ENCODE measurements around the gene NFIC.
A peak's percentile ranks its signal among the peaks of the same experiment; 100 is the strongest.

Gene NFIC

DNA sequence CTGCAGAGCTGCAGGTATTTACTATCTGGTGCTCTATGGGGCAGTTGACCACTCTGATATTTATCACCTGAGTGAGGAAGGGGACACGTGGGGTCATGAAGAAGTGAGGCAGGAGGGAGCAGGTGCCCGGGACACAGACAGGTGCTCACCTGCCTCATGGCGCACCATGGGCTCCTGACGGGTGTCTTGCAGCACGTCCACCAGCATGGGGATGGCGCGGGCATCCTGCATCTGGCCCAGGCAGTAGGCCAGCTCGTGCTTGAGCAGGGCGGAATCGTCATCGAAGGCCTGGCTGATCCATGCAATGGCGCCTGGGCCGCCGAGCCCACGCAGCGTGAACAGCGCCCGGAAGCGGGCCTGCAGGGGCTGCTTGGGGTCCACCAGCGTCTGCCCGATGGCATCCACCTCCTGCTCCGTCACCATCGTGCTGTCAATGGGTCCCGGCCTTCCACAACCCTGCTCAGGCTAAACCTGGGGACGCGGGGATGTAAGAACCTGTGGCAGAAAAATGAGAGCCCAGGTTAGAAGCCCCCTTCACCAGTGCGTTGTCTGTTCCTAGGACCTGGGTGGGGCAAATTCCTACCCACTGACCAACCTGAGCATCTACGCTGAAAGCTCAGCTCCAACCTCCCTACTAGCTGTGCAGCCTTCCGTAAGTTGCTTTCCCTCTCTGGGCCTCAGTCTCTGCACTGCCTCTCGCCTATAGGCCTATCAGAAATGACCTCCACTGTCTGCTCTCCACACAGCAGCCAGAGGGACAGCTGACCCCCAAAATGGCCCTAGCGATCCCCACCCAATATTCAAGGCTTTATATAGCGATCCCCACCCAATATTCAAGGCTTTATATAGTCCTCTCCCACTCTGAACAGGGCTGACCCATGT, 130.2 kb downstream of the NFIC start:
- DNase-seq (ENCODE audit: low spot score) (no peak), ATAC-seq (ENCODE audit: low read depth) (no peak)
- H3K4me1 ChIP-seq (ENCODE audit: insufficient read depth, poor library complexity, severe bottlenecking), result peaks cover 7% of the 10 kb centered on the region
- H3K9me3 ChIP-seq (ENCODE audit: severe bottlenecking), result no peaks in the 10 kb centered on the region
- no peak overlapping the region for H3K4me3 ChIP-seq (ENCODE audit: severe bottlenecking)
- H3K27ac ChIP-seq (ENCODE audit: poor library complexity, severe bottlenecking), result no peak overlapping the region
- H3K27me3 ChIP-seq (ENCODE audit: insufficient read depth, poor library complexity, severe bottlenecking), result no peaks in the 10 kb centered on the region
- no peak for TF ChIP-seq CTCF (IDR thresholded peaks at IDR 0.05; ENCODE audit: poor library complexity, severe bottlenecking)
- H3K36me3 ChIP-seq (ENCODE audit: low read depth), result peaks cover 24% of the 10 kb centered on the region

- Histone ChIP-seq H3K36me3 (ENCODE audit: low read depth) (peaks cover 24% of the 10 kb centered on the region), H3K4me1 (ENCODE audit: insufficient read depth, poor library complexity, severe bottlenecking) (peaks cover 7% of the 10 kb centered on the region)
- no peak for ATAC-seq (ENCODE audit: low read depth)
Observed at GRCh38 chr19:3497757-3498520, 131.6 kb downstream of the NFIC start.

DNA sequence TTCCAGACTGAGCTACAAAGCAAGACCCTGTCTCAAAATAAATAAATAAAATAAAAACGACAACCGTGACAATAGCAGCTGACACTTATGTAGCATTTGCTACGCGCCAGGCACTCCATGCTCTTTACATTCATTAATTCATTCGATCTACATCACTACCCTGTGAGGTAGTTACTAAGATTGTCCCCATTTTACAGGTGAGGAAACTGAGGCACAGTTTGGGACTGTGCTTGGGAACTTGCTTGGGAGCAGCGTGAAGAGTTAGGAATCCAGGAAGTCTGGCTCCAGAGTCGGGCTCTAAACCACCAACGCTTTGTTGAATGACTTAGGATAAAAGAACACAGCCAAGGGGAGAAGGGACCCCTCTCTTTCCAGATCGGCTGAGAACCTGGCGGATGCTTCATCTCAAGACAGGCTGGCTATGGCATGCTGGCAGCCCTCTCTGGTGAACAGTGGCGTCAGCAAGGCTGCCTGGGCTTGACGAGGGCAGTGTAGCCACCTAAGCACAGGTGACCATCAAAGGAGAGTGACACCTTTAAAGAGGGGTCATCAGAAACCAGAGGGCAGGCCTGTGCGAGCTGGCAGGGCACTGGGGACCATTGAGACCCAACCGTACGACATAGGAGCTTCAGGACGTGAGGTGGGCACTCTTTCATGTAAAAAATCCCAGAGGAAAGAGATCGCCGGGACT, 133.5 kb downstream of the NFIC start:
- peak; percentile 6; the same call in 1 of the 3 replicates for ATAC-seq (ENCODE audit: low read depth)
- no peak for DNase-seq (ENCODE audit: low spot score)
- no peak for TF ChIP-seq CTCF (IDR thresholded peaks at IDR 0.05; ENCODE audit: poor library complexity, severe bottlenecking)
- peaks cover 7% of the 10 kb centered on the region for H3K4me1 ChIP-seq (ENCODE audit: insufficient read depth, poor library complexity, severe bottlenecking)
- peaks cover 17% of the 10 kb centered on the region for H3K36me3 ChIP-seq (ENCODE audit: low read depth)
- H3K4me3 ChIP-seq (ENCODE audit: severe bottlenecking), result peak overlapping the region; percentile 72
- no peaks in the 10 kb centered on the region for H3K27me3 ChIP-seq (ENCODE audit: insufficient read depth, poor library complexity, severe bottlenecking)
- H3K9me3 ChIP-seq (ENCODE audit: severe bottlenecking), result no peaks in the 10 kb centered on the region
- peak overlapping the region; percentile 61 for H3K27ac ChIP-seq (ENCODE audit: poor library complexity, severe bottlenecking)

More at GRCh38 chr19:3497757-3498520, 131.6 kb downstream of the NFIC start:
- H3K27ac ChIP-seq (ENCODE audit: poor library complexity, severe bottlenecking), result no peak overlapping the region
- H3K27me3 ChIP-seq (ENCODE audit: insufficient read depth, poor library complexity, severe bottlenecking), result no peaks in the 10 kb centered on the region
- DNase-seq (ENCODE audit: low spot score), result no peak
- H3K4me3 ChIP-seq (ENCODE audit: severe bottlenecking), result no peak overlapping the region
- no peak for TF ChIP-seq CTCF (IDR thresholded peaks at IDR 0.05; ENCODE audit: poor library complexity, severe bottlenecking)
- H3K9me3 ChIP-seq (ENCODE audit: severe bottlenecking), result no peaks in the 10 kb centered on the region

DNA sequence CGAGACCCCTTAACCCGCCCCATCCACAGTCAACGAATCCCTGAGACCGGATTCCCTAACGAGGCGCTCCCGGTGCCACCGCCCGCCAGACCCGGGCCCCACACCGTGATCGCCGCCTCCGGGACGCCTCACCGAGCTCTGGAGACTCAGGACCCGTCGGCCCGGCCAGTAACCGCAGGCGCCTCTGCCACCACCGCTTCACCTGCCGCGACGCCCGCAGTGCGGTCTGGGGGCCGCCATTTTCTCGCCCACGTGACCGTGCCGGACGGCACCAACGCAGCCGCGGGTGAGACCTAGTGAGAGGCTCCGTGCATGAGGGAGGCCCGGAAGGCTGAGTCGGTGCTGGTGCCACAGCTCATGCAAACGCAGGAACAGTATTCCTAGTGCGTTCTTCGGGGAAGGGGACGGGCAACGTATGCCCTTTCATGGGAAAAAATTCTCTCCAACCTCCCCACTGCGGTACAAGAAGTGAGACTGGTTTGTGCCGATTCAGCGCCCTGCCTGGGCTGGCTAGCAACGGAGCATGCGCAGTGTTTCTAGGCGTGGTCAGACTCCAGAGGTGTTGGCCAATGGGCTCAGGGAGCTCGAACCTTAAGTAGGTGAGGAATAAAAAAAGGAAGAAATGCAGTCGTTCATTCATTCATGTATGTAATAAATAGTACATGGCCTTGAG, 134.2 kb downstream of the NFIC start, which contains the start of gene DOHH:
Gene DOHH (minus strand): TSS at position 246 of the 673 bp plus-strand sequence. CDS start 3,860 bp downstream, outside the sequence.
- no peak for TF ChIP-seq CTCF (IDR thresholded peaks at IDR 0.05; ENCODE audit: poor library complexity, severe bottlenecking)
- peak; percentile 88 for ATAC-seq (ENCODE audit: low read depth)
- Histone ChIP-seq H3K36me3 (ENCODE audit: low read depth) (peaks cover 11% of the 10 kb centered on the region), H3K4me3 (ENCODE audit: severe bottlenecking) (peak within 1 kb of the TSS; percentile 72), H3K4me1 (ENCODE audit: insufficient read depth, poor library complexity, severe bottlenecking) (peaks cover 7% of the 10 kb centered on the region), H3K27me3 (ENCODE audit: insufficient read depth, poor library complexity, severe bottlenecking) (no peaks in the 10 kb centered on the region), H3K27ac (ENCODE audit: poor library complexity, severe bottlenecking) (peak within 1 kb of the TSS; percentile 61), H3K9me3 (ENCODE audit: severe bottlenecking) (no peaks in the 10 kb centered on the region)
- DNase-seq (ENCODE audit: low spot score), result peak; percentile 88
